NB4 (cell line): ENCODE data around the gene CADM1.

Experiments
- POLR2A ChIP-seq: IDR thresholded peaks from 2 replicates; pipeline ENCODE4 v1.6.1; 2011; ENCODE audit warnings: mild to moderate bottlenecking; ENCODE audit not compliant: insufficient read length; ENCODE audit errors: extremely low read depth
- TF ChIP-seq, protein P1 (sequence below): IDR thresholded peaks from one replicate; pipeline ENCODE4 v1.5.1; 2012; ENCODE audit warnings: low read depth, low read length

DNA sequence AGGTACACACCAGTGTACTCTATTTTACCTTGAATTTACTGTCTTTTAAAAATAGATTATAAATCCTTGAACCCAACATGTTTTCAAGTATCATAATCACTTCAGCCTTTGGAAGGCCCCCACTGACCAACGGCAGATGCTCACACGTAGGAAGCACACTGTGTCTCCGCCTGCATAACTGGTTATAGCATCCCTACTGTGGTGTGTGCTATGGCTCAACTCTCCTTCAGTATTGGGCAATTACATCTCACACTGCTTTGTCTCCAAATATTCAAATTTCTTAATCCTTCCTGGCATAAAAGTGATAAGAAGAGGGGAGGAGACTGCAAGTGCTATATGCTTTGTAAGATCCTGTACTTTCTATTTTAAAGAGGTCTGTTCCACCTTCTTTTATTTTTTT lies 165.7 kb downstream of the CADM1 start:
- no peak for TF ChIP-seq POLR2A
- TF ChIP-seq, protein P1, sequence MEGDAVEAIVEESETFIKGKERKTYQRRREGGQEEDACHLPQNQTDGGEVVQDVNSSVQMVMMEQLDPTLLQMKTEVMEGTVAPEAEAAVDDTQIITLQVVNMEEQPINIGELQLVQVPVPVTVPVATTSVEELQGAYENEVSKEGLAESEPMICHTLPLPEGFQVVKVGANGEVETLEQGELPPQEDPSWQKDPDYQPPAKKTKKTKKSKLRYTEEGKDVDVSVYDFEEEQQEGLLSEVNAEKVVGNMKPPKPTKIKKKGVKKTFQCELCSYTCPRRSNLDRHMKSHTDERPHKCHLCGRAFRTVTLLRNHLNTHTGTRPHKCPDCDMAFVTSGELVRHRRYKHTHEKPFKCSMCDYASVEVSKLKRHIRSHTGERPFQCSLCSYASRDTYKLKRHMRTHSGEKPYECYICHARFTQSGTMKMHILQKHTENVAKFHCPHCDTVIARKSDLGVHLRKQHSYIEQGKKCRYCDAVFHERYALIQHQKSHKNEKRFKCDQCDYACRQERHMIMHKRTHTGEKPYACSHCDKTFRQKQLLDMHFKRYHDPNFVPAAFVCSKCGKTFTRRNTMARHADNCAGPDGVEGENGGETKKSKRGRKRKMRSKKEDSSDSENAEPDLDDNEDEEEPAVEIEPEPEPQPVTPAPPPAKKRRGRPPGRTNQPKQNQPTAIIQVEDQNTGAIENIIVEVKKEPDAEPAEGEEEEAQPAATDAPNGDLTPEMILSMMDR: no peak
